ENCODE data around the gene SMARCAL1. TPM values are rescaled to one million over a fixed set of nuclear protein-coding genes. Genes with fewer than 3 reads are reported as not detected.

Gene SMARCAL1
- total and polyA plus RNA-seq, 2 of the 13 experiments (the other 11 are each of a cell fraction or from before 2014, with no cell fraction given): 12.7 to 21.3 TPM

GRCh38 chr2:216412022-216412999 is at the start of gene SMARCAL1 (continued):
- TF ChIP-seq TOPORS (CRISPR knock-in tag; IDR thresholded peaks at IDR 0.05): 0 out of 2 replicates have a peak, but pooled peaks have one; percentile 67
- TF ChIP-seq SALL2 (CRISPR knock-in tag; IDR thresholded peaks at IDR 0.05): peak; percentile 92; the same call in 1 of the 2 replicates
- peak; percentile 87 for TF ChIP-seq ZBTB20 (CRISPR knock-in tag; IDR thresholded peaks at IDR 0.05; ENCODE audit: borderline replicate concordance, low read depth)
- peak; percentile 56; the same call in 1 of the 2 replicates for TF ChIP-seq RFXANK (CRISPR knock-in tag; IDR thresholded peaks at IDR 0.05)
- TF ChIP-seq SP2 (CRISPR knock-in tag; IDR thresholded peaks at IDR 0.05): peak; percentile 56; the same call in 1 of the 2 replicates
- TF ChIP-seq ZBTB33 (CRISPR knock-in tag; IDR thresholded peaks at IDR 0.05): peak; percentile 40; the same call in 1 of the 2 replicates
- TF ChIP-seq THAP11 (CRISPR knock-in tag; IDR thresholded peaks at IDR 0.05): peak; percentile 98
- TF ChIP-seq ZNF75D (CRISPR knock-in tag; IDR thresholded peaks at IDR 0.05; ENCODE audit: borderline replicate concordance): no peak
- TF ChIP-seq JARID2 (CRISPR knock-in tag; IDR thresholded peaks at IDR 0.05; ENCODE audit: insufficient replicate concordance): peak; percentile 94
- TF ChIP-seq ZNF501 (CRISPR knock-in tag; IDR thresholded peaks at IDR 0.05): peak; percentile 100
- TF ChIP-seq RBFOX2 (IDR thresholded peaks at IDR 0.05; ENCODE audit: low read depth, low read length): peak; percentile 92
- TF ChIP-seq SCMH1 (CRISPR knock-in tag; IDR thresholded peaks at IDR 0.05; ENCODE audit: borderline replicate concordance): no peak
- TF ChIP-seq FOXK2 (IDR thresholded peaks at IDR 0.05): peak; percentile 87
- TF ChIP-seq, protein P1, sequence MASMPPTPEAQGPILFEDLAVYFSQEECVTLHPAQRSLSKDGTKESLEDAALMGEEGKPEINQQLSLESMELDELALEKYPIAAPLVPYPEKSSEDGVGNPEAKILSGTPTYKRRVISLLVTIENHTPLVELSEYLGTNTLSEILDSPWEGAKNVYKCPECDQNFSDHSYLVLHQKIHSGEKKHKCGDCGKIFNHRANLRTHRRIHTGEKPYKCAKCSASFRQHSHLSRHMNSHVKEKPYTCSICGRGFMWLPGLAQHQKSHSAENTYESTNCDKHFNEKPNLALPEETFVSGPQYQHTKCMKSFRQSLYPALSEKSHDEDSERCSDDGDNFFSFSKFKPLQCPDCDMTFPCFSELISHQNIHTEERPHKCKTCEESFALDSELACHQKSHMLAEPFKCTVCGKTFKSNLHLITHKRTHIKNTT (CRISPR knock-in tag; IDR thresholded peaks at IDR 0.05): peak; percentile 89; the same call in 1 of the 2 replicates
- TF ChIP-seq KDM3A (CRISPR knock-in tag; IDR thresholded peaks at IDR 0.05; ENCODE audit: low read depth): peak; percentile 70
- TF ChIP-seq SP1 (IDR thresholded peaks at IDR 0.05): no peak
- peak; percentile 85 for TF ChIP-seq SP1 (CRISPR knock-in tag; IDR thresholded peaks at IDR 0.05)
- TF ChIP-seq NR2F1 (CRISPR knock-in tag; IDR thresholded peaks at IDR 0.05): no peak
- peak; percentile 89 for TF ChIP-seq YEATS2 (CRISPR knock-in tag; IDR thresholded peaks at IDR 0.05; ENCODE audit: borderline replicate concordance)
- TF ChIP-seq HOXA3 (CRISPR knock-in tag; IDR thresholded peaks at IDR 0.05): peak; percentile 71; the same call in 1 of the 2 replicates
- TF ChIP-seq ZSCAN29 (CRISPR knock-in tag; conservative IDR thresholded peaks at IDR 0.05): no peak
- peak; percentile 85 for TF ChIP-seq HDAC1 (CRISPR knock-in tag; IDR thresholded peaks at IDR 0.05)
